H1 (cell line): ENCODE data around the gene LSM3. TPM values are rescaled to one million over a fixed set of nuclear protein-coding genes. Genes with fewer than 3 reads are reported as not detected.

Source experiments
- CTCF ChIA-PET: fragments of 300-600 bp; sonication (Branson Sonifier 250); formaldehyde crosslinking; loops from one replicate; lab custom pipeline; 2021; ENCODE audit not compliant: partially characterized antibody; lab: Charles Lee
- POLR2A ChIA-PET: fragments of 300-600 bp; sonication (Branson Sonifier 250); formaldehyde crosslinking; loops from one replicate; lab custom pipeline; 2021; ENCODE audit warnings: inconsistent platforms; ENCODE audit not compliant: partially characterized antibody; lab: Charles Lee
- DNase-seq, 2 experiments: peaks; one replicate each; pipeline versions ENCODE4 v3.0.0 to v3.0.0-alpha.2; 2010 to 2022; ENCODE audit warnings: low spot score in 2 of 2, low read depth in 1 of 2, mixed read lengths in 1 of 2
- FAIRE-seq: peaks from 2 replicates; lab custom pipeline; 2011; peaks lifted over from hg19 to GRCh38; lab: Jason Lieb, UNC
- H2AFZ ChIP-seq: 2 replicates; pipeline ENCODE4 v1.8.1; 2012; ENCODE audit warnings: low read length, inconsistent platforms
- H2AK5ac ChIP-seq: 2 replicates; pipeline ENCODE4 v1.6.1; 2013; ENCODE audit warnings: low read depth, low read length
- H2BK120ac ChIP-seq: replicated peaks from 2 replicates; pipeline ENCODE3; 2013; ENCODE audit warnings: low read depth, low read length, inconsistent platforms
- H2BK12ac ChIP-seq: 2 replicates; pipeline ENCODE4 v1.6.1; 2013; ENCODE audit warnings: low read depth, low read length
- H2BK15ac ChIP-seq: 2 replicates; pipeline ENCODE4 v1.6.1; 2013; ENCODE audit warnings: low read length
- H2BK20ac ChIP-seq: 2 replicates; pipeline ENCODE4 v1.6.1; 2013; ENCODE audit warnings: low read length
- H2BK5ac ChIP-seq: 2 replicates; pipeline ENCODE4 v1.6.1; 2013; ENCODE audit warnings: low read depth, low read length
- H3K14ac ChIP-seq: 2 replicates; pipeline ENCODE4 v1.6.1; 2013; ENCODE audit warnings: inconsistent platforms; ENCODE audit not compliant: insufficient read length
- H3K18ac ChIP-seq: 2 replicates; pipeline ENCODE4 v1.6.1; 2013; ENCODE audit warnings: low read length; ENCODE audit errors: extremely low read depth
- H3K23ac ChIP-seq: 2 replicates; pipeline ENCODE4 v1.6.1; 2013; ENCODE audit warnings: inconsistent platforms; ENCODE audit not compliant: insufficient read length
- H3K23me2 ChIP-seq: 2 replicates; pipeline ENCODE4 v1.6.1; 2013; ENCODE audit warnings: low read depth, low read length
- H3K27ac ChIP-seq: 2 replicates; pipeline ENCODE4 v1.6.1; 2011; ENCODE audit warnings: low read depth, low read length, inconsistent platforms
- H3K27me3 ChIP-seq, 4 experiments: replicated peaks in 1 of 4; 1 replicate in 1 of 4; 2 replicates in 3 of 4; pipeline versions ENCODE4 v1.6.1 to v1.8.1; 2011 to 2013; ENCODE audit warnings: low read length in 3 of 4, mild to moderate bottlenecking in 3 of 4, inconsistent platforms in 2 of 4, mixed read lengths in 2 of 4, moderate library complexity in 1 of 4; ENCODE audit not compliant: control insufficient read depth in 3 of 4, insufficient read depth in 3 of 4; ENCODE audit errors: extremely low read depth in 1 of 4
- H3K36me3 ChIP-seq, 4 experiments: 2 replicates each; pipeline versions ENCODE4 v1.6.1 to v1.8.1; 2011 to 2013; ENCODE audit warnings: mild to moderate bottlenecking in 4 of 4, low read length in 3 of 4, moderate library complexity in 2 of 4, control low read depth in 1 of 4, inconsistent platforms in 1 of 4; ENCODE audit not compliant: insufficient read depth in 4 of 4, control insufficient read depth in 2 of 4
- H3K4ac ChIP-seq: replicated peaks from 2 replicates; pipeline ENCODE3; 2013; ENCODE audit warnings: low read length, low read depth, mixed read lengths, inconsistent platforms; ENCODE audit not compliant: insufficient read length
- H3K4me1 ChIP-seq, 4 experiments: replicated peaks in 1 of 4; 1 replicate in 1 of 4; 2 replicates in 3 of 4; pipeline versions ENCODE4 v1.6.1 to v1.8.1; 2011 to 2013; ENCODE audit warnings: low read length in 3 of 4, inconsistent platforms in 2 of 4, mixed read lengths in 1 of 4; ENCODE audit not compliant: insufficient read depth in 4 of 4, control insufficient read depth in 3 of 4
- H3K4me2 ChIP-seq, 2 experiments: 2 replicates each; pipeline versions ENCODE4 v1.6.1 to v1.8.1; 2011 to 2013; ENCODE audit warnings: low read depth in 2 of 2, low read length in 2 of 2, control low read depth in 1 of 2, inconsistent platforms in 1 of 2, mild to moderate bottlenecking in 1 of 2; ENCODE audit not compliant: insufficient read depth in 1 of 2
- H3K4me3 ChIP-seq, 4 experiments: fragments of 200-600, 300-600 bp in 1 of 4; sonication (generic), shearing (Covaris generic), sonication (Bioruptor Twin) in 1 of 4; 2 replicates each; pipeline versions ENCODE4 v1.5.1 to v1.8.1; 2011 to 2016; ENCODE audit warnings: low read length in 4 of 4, low read depth in 3 of 4, control low read depth in 2 of 4, inconsistent platforms in 2 of 4, mild to moderate bottlenecking in 2 of 4, mixed read lengths in 1 of 4, moderate library complexity in 1 of 4; ENCODE audit not compliant: insufficient read depth in 2 of 4; ENCODE audit errors: extremely low read depth in 1 of 4
- H3K56ac ChIP-seq: replicated peaks from 2 replicates; pipeline ENCODE3; 2013; ENCODE audit warnings: low read depth, mild to moderate bottlenecking, mixed read lengths, low read length, inconsistent platforms; ENCODE audit not compliant: insufficient read length
- H3K79me1 ChIP-seq: 2 replicates; pipeline ENCODE4 v1.6.1; 2013; ENCODE audit warnings: low read depth, low read length, control low read depth
- H3K79me2 ChIP-seq, 2 experiments: 2 replicates each; pipeline versions ENCODE4 v1.6.1 to v1.8.1; 2012 to 2013; ENCODE audit warnings: low read length in 2 of 2, mild to moderate bottlenecking in 2 of 2, inconsistent platforms in 1 of 2; ENCODE audit not compliant: insufficient read depth in 2 of 2, control insufficient read depth in 1 of 2
- H3K9ac ChIP-seq, 4 experiments: replicated peaks in 1 of 4; 1 replicate in 1 of 4; 2 replicates in 3 of 4; pipeline versions ENCODE4 v1.6.1 to v1.8.1; 2011 to 2013; ENCODE audit warnings: low read depth in 3 of 4, low read length in 3 of 4, control low read depth in 2 of 4, mild to moderate bottlenecking in 2 of 4, moderate library complexity in 2 of 4, inconsistent platforms in 1 of 4; ENCODE audit errors: extremely low read depth in 1 of 4
- H3K9me3 ChIP-seq, 2 experiments: 2 replicates each; pipeline versions ENCODE4 v1.6.1 to v1.8.1; 2012 to 2013; ENCODE audit warnings: mild to moderate bottlenecking in 2 of 2, moderate library complexity in 2 of 2, control low read depth in 1 of 2, inconsistent platforms in 1 of 2, low read depth in 1 of 2, low read length in 1 of 2, mixed read lengths in 1 of 2; ENCODE audit not compliant: insufficient read depth in 2 of 2
- H4K20me1 ChIP-seq, 2 experiments: replicated peaks in 1 of 2; 2 replicates each; pipeline versions ENCODE3 to v1.8.1; 2011 to 2013; ENCODE audit warnings: inconsistent platforms in 2 of 2, low read length in 2 of 2, mild to moderate bottlenecking in 1 of 2; ENCODE audit not compliant: insufficient read depth in 2 of 2, control insufficient read depth in 1 of 2
- H4K5ac ChIP-seq: 2 replicates; pipeline ENCODE4 v1.6.1; 2013; ENCODE audit warnings: low read length, low read depth, mixed read lengths, inconsistent platforms; ENCODE audit not compliant: insufficient read length
- H4K8ac ChIP-seq: 2 replicates; pipeline ENCODE4 v1.8.0; 2013; ENCODE audit warnings: mild to moderate bottlenecking, moderate library complexity, low read length, inconsistent platforms; ENCODE audit not compliant: insufficient read depth; ENCODE audit errors: extremely low read depth
- H4K91ac ChIP-seq: replicated peaks from 2 replicates; pipeline ENCODE3; 2013; ENCODE audit warnings: low read length, mixed read lengths, inconsistent platforms; ENCODE audit not compliant: insufficient read length
- BRCA1 ChIP-seq: IDR thresholded peaks from 2 replicates; pipeline ENCODE4 v1.6.1; 2012; ENCODE audit warnings: low read depth, low read length, improper control_type of control experiment
- CHD2 ChIP-seq: IDR thresholded peaks from 2 replicates; pipeline ENCODE4 v1.6.1; 2012; ENCODE audit warnings: low read length, improper control_type of control experiment
- GTF2F1 ChIP-seq: IDR thresholded peaks from 2 replicates; pipeline ENCODE4 v1.6.1; 2012; ENCODE audit warnings: low read depth, low read length, improper control_type of control experiment, borderline replicate concordance
- HDAC6 ChIP-seq: IDR thresholded peaks from one replicate; pipeline ENCODE4 v1.7.1; 2012; ENCODE audit warnings: low read depth, mild to moderate bottlenecking, inconsistent platforms, low read length, moderate library complexity
- KDM1A ChIP-seq: fragments of 200-600, 300-600 bp; sonication (generic); IDR thresholded peaks from 2 replicates; pipeline ENCODE4 v1.7.1; 2016; ENCODE audit warnings: mild to moderate bottlenecking, low read length, borderline replicate concordance
- KDM5A ChIP-seq: fragments of 200-600 bp; IDR thresholded peaks from 2 replicates; pipeline ENCODE4 v1.7.1; 2012; ENCODE audit warnings: mild to moderate bottlenecking, low read length, inconsistent platforms, mixed read lengths
- NRF1 ChIP-seq: IDR thresholded peaks from 2 replicates; pipeline ENCODE4 v1.6.1; 2011; ENCODE audit warnings: mild to moderate bottlenecking, low read depth, low read length, improper control_type of control experiment
- POLR2AphosphoS5 ChIP-seq: IDR thresholded peaks from 2 replicates; pipeline ENCODE4 v1.6.1; 2011; ENCODE audit warnings: low read depth, low read length
- WGBS, 2 experiments: shearing (Covaris generic) in 1 of 2; methylation state at CpG; one replicate each; pipeline versions ENCODE4 v1.1.6 to v1.1.7; 2013 to 2015; ENCODE audit warnings: low lambda C conversion rate in 2 of 2, mixed read lengths in 2 of 2, inconsistent platforms in 1 of 2, low coverage in 1 of 2, missing lambda C conversion rate in 1 of 2; ENCODE audit not compliant: insufficient replicate concordance in 2 of 2, insufficient coverage in 1 of 2, insufficient read length in 1 of 2; ENCODE audit errors: extremely low coverage in 1 of 2, missing lambda C conversion rate in 1 of 2; 5-methylcytosine and 5-hydroxymethylcytosine counted together
- polyA plus RNA-seq, 7 experiments: library from polyadenylated mRNA; depleted of rRNA in 3 of 7; stranded (reverse) in 5 of 7; unstranded in 2 of 7; fragments of >200 nt in 5 of 7; fragments of 200-250 nt in 2 of 7; gene quantifications; 1 replicate in 5 of 7; 2 replicates in 1 of 7; 4 replicates in 1 of 7; pipeline versions ENCODE4 v1.2.1 to v1.2.3, GENCODE V29; 2011 to 2013; ENCODE audit warnings: missing spikeins in 2 of 7, mixed read lengths in 2 of 7
- total RNA-seq: library from RNA; stranded (reverse); fragmentation: NEBNext Ultra II Directional; extraction: Animal tissue kit (Norgen Biotek cat#: 25700); gene quantifications from 2 replicates; pipeline ENCODE4 v1.2.1, GENCODE V29; 2021
- TF ChIP-seq, protein P1 (sequence below): IDR thresholded peaks from 2 replicates; pipeline ENCODE4 v1.6.1; 2012; ENCODE audit warnings: inconsistent platforms
- TF ChIP-seq, protein P2 (sequence below): IDR thresholded peaks from 2 replicates; pipeline ENCODE4 v1.6.1; 2012; ENCODE audit warnings: inconsistent platforms

Gene LSM3
- total and polyA plus RNA-seq, 2 of the 8 experiments (the other 6 are each of a cell fraction or from before 2014, with no cell fraction given), result 7.1 to 25.4 TPM

GRCh38 chr3:14138109-14138877 is 40.3 kb upstream of the LSM3 start:
- CTCF ChIA-PET, result interaction anchor here (1.0 to 2.1 kb wide), 5 partner anchors 10 to 242 kb away, joined by 3 to 6 read pairs (median 5); no protein-coding TSS in a partner anchor
- DNase-seq, result no peak
- Histone ChIP-seq H3K18ac (no peak overlapping the region), H2AK5ac (no peak overlapping the region), H3K9me3 (no peaks in the 10 kb centered on the region), H3K9ac (no peak overlapping the region), H2BK20ac (no peak overlapping the region), H3K23ac (no peak overlapping the region), H3K79me1 (no peaks in the 10 kb centered on the region), H3K27me3 (no peaks in the 10 kb centered on the region), H3K4me2 (no peak overlapping the region), H2BK120ac (no peak overlapping the region), H3K23me2 (no peaks in the 10 kb centered on the region), H4K20me1 (peaks cover 0 to 13% of the 10 kb centered on the region in 2 experiments), H4K5ac (no peak overlapping the region)
- no peak for FAIRE-seq
- WGBS, 2 experiments, result 87% methylated on average over 16 of the region's 16 CpGs; no CpG with 5 or more reads in 1 of the 2 experiments
- TF ChIP-seq GTF2F1, result no peak
- no peak for TF ChIP-seq HDAC6
- no peak for TF ChIP-seq KDM1A
- TF ChIP-seq NRF1, result no peak
- TF ChIP-seq, protein P1, sequence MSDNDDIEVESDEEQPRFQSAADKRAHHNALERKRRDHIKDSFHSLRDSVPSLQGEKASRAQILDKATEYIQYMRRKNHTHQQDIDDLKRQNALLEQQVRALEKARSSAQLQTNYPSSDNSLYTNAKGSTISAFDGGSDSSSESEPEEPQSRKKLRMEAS, result no peak
- no peak for TF ChIP-seq KDM5A
- TF ChIP-seq BRCA1, result no peak
- TF ChIP-seq POLR2AphosphoS5, result no peak
- TF ChIP-seq, protein P2, sequence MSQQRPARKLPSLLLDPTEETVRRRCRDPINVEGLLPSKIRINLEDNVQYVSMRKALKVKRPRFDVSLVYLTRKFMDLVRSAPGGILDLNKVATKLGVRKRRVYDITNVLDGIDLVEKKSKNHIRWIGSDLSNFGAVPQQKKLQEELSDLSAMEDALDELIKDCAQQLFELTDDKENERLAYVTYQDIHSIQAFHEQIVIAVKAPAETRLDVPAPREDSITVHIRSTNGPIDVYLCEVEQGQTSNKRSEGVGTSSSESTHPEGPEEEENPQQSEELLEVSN, result no peak
- no peak for TF ChIP-seq CHD2
- TF ChIP-seq, all 59 proteins: peak for 0
- Histone ChIP-seq H3K27ac (no peak overlapping the region), H3K79me2 (no peaks in the 10 kb centered on the region), H3K4me3 (no peak overlapping the region), H3K4ac (no peak overlapping the region), H4K91ac (no peak overlapping the region), H3K36me3 (peaks cover 2 to 18% (median 15%) of the 10 kb centered on the region in 4 experiments; a peak in 5 of 8 replicates), H2BK5ac (no peak overlapping the region), H2AFZ (no peak overlapping the region), H2BK15ac (no peak overlapping the region), H4K8ac (no peak overlapping the region), H3K14ac (no peak overlapping the region), H2BK12ac (no peak overlapping the region), H3K56ac (no peak overlapping the region), H3K4me1 (no peaks in the 10 kb centered on the region)
- POLR2A ChIA-PET, result interaction anchor here (1.0 to 6.2 kb wide), 2 partner anchors 13 to 40 kb away, joined by 3 to 32 read pairs; partner anchors contain the start of genes CHCHD4, LSM3, TMEM43 and XPC
